H9 (cell line): ENCODE data around the gene DCAF6. TPM values are rescaled to one million over a fixed set of nuclear protein-coding genes. Genes with fewer than 3 reads are reported as not detected.

Experiments used
- DNase-seq: peaks from one replicate; pipeline ENCODE4 v3.0.0-alpha.2; 2017
- H2AFZ ChIP-seq: one replicate; pipeline ENCODE4 v1.6.1; 2013; ENCODE audit warnings: mild to moderate bottlenecking, low read length, control low read depth, moderate library complexity
- H2AK5ac ChIP-seq: 2 replicates; pipeline ENCODE4 v1.6.1; 2013; ENCODE audit warnings: low read length, control low read depth, mixed read lengths; ENCODE audit not compliant: insufficient read length
- H2BK120ac ChIP-seq: one replicate; pipeline ENCODE4 v1.6.1; 2013; ENCODE audit warnings: low read depth, mild to moderate bottlenecking, low read length, control low read depth, inconsistent platforms; ENCODE audit not compliant: poor library complexity, severe bottlenecking
- H2BK12ac ChIP-seq: 2 replicates; pipeline ENCODE4 v1.6.1; 2013; ENCODE audit warnings: low read length, control low read depth, mixed read lengths, low read depth; ENCODE audit not compliant: insufficient read length
- H2BK15ac ChIP-seq: 2 replicates; pipeline ENCODE4 v1.6.1; 2013; ENCODE audit warnings: low read depth, low read length, control low read depth
- H2BK20ac ChIP-seq: one replicate; pipeline ENCODE4 v1.6.1; 2013; ENCODE audit warnings: low read depth, mild to moderate bottlenecking, low read length, control low read depth, inconsistent platforms; ENCODE audit not compliant: poor library complexity, severe bottlenecking
- H2BK5ac ChIP-seq: 2 replicates; pipeline ENCODE4 v1.6.1; 2013; ENCODE audit warnings: low read length, control low read depth, mixed read lengths; ENCODE audit not compliant: insufficient read length
- H3K14ac ChIP-seq: 2 replicates; pipeline ENCODE4 v1.6.1; 2013; ENCODE audit warnings: low read length, control low read depth; ENCODE audit not compliant: insufficient read depth
- H3K18ac ChIP-seq: 2 replicates; pipeline ENCODE4 v1.6.1; 2013; ENCODE audit warnings: low read depth, mild to moderate bottlenecking, mixed read lengths, low read length, control low read depth; ENCODE audit not compliant: insufficient read length
- H3K23ac ChIP-seq: 2 replicates; pipeline ENCODE4 v1.6.1; 2013; ENCODE audit warnings: low read length, control low read depth, mixed read lengths, low read depth; ENCODE audit not compliant: insufficient read length
- H3K23me2 ChIP-seq: 2 replicates; pipeline ENCODE4 v1.6.1; 2013; ENCODE audit warnings: low read depth, mild to moderate bottlenecking, mixed read lengths, low read length, control low read depth; ENCODE audit not compliant: insufficient read length, poor library complexity, severe bottlenecking
- H3K27ac ChIP-seq: 2 replicates; pipeline ENCODE4 v1.5.1; 2013; ENCODE audit warnings: low read length, control low read depth, mixed read lengths, low read depth; ENCODE audit not compliant: insufficient read length
- H3K27me3 ChIP-seq: 2 replicates; pipeline ENCODE4 v1.6.1; 2013; ENCODE audit warnings: low read length, control low read depth, inconsistent platforms; ENCODE audit not compliant: insufficient read depth
- H3K4ac ChIP-seq: 2 replicates; pipeline ENCODE4 v1.6.1; 2013; ENCODE audit warnings: low read depth, mild to moderate bottlenecking, control low read depth, inconsistent platforms, low read length, moderate library complexity
- H3K4me1 ChIP-seq: 2 replicates; pipeline ENCODE4 v1.6.1; 2013; ENCODE audit warnings: low read length, control low read depth, inconsistent platforms; ENCODE audit not compliant: insufficient read depth
- H3K4me2 ChIP-seq: 2 replicates; pipeline ENCODE4 v1.6.1; 2013; ENCODE audit warnings: low read length, control low read depth, mixed read lengths; ENCODE audit not compliant: insufficient read length, insufficient read depth
- H3K56ac ChIP-seq: 2 replicates; pipeline ENCODE4 v1.6.1; 2013; ENCODE audit warnings: low read depth, mild to moderate bottlenecking, mixed read lengths, low read length, control low read depth; ENCODE audit not compliant: insufficient read length
- H3K79me1 ChIP-seq: 2 replicates; pipeline ENCODE4 v1.6.1; 2013; ENCODE audit warnings: low read depth, mild to moderate bottlenecking, moderate library complexity, low read length, control low read depth, inconsistent platforms; ENCODE audit not compliant: insufficient read depth, poor library complexity, severe bottlenecking
- H3K79me2 ChIP-seq: 2 replicates; pipeline ENCODE4 v1.6.1; 2013; ENCODE audit warnings: low read length, control low read depth, inconsistent platforms; ENCODE audit not compliant: insufficient read depth
- H3K9ac ChIP-seq: 2 replicates; pipeline ENCODE4 v1.6.1; 2013; ENCODE audit warnings: low read length, control low read depth, mixed read lengths; ENCODE audit not compliant: insufficient read length; ENCODE audit errors: extremely low read depth
- H3K9me3 ChIP-seq: one replicate; pipeline ENCODE4 v1.6.1; 2013; ENCODE audit warnings: low read depth, low read length, inconsistent platforms; ENCODE audit not compliant: control insufficient read depth
- H3T11ph ChIP-seq: one replicate; pipeline ENCODE4 v1.6.1; 2013; ENCODE audit warnings: mild to moderate bottlenecking, low read length, control low read depth, inconsistent platforms
- H4K20me1 ChIP-seq: one replicate; pipeline ENCODE4 v1.6.1; 2013; ENCODE audit not compliant: control insufficient read depth, insufficient read length, insufficient read depth
- H4K5ac ChIP-seq: 2 replicates; pipeline ENCODE4 v1.6.1; 2013; ENCODE audit warnings: low read depth, mild to moderate bottlenecking, mixed read lengths, low read length, control low read depth; ENCODE audit not compliant: insufficient read length
- H4K8ac ChIP-seq: replicated peaks from 2 replicates; pipeline ENCODE4 v1.6.1; 2013; ENCODE audit warnings: low read length, control low read depth, mixed read lengths, low read depth; ENCODE audit not compliant: insufficient read length
- H4K91ac ChIP-seq: 2 replicates; pipeline ENCODE4 v1.6.1; 2013; ENCODE audit warnings: low read depth, mild to moderate bottlenecking, moderate library complexity, mixed read lengths, low read length, control low read depth; ENCODE audit not compliant: insufficient read length
- H3K27ac Mint-ChIP-seq, 3 experiments: 2 replicates in 2 of 3; 3 replicates in 1 of 3; pipeline ENCODE4 v1.8.0; 2020 to 2021; ENCODE audit warnings: mixed read lengths in 3 of 3, mild to moderate bottlenecking in 1 of 3, moderate library complexity in 1 of 3
- H3K27me3 Mint-ChIP-seq: 2 replicates; pipeline ENCODE4 v1.8.0; 2021; ENCODE audit warnings: low read depth, mild to moderate bottlenecking, moderate library complexity, mixed read lengths
- H3K36me3 Mint-ChIP-seq, 3 experiments: 2 replicates in 2 of 3; 3 replicates in 1 of 3; pipeline ENCODE4 v1.8.0; 2020 to 2021; ENCODE audit warnings: low read depth in 3 of 3, mixed read lengths in 3 of 3; ENCODE audit not compliant: insufficient read depth in 1 of 3
- H3K4me1 Mint-ChIP-seq, 2 experiments: 2 replicates each; pipeline ENCODE4 v1.8.0; 2020; ENCODE audit warnings: mixed read lengths in 2 of 2
- H3K4me3 Mint-ChIP-seq, 2 experiments: 2 replicates in 1 of 2; 3 replicates in 1 of 2; pipeline ENCODE4 v1.8.0; 2020 to 2021; ENCODE audit warnings: mild to moderate bottlenecking in 2 of 2, mixed read lengths in 2 of 2, moderate library complexity in 1 of 2
- H3K9me3 Mint-ChIP-seq, 2 experiments: 2 replicates in 1 of 2; 3 replicates in 1 of 2; pipeline ENCODE4 v1.8.0; 2020; ENCODE audit warnings: mild to moderate bottlenecking in 2 of 2, mixed read lengths in 2 of 2, moderate library complexity in 1 of 2
- WGBS: extraction: QIAGEN DNeasy Blood & Tissue Kit; methylation state at CpG from one replicate; pipeline ENCODE4 v1.1.7; 2013; ENCODE audit warnings: missing lambda C conversion rate, low lambda C conversion rate, mixed read lengths; ENCODE audit not compliant: insufficient read length; ENCODE audit errors: extremely low coverage; 5-methylcytosine and 5-hydroxymethylcytosine counted together
- total RNA-seq: library from RNA; stranded (reverse); gene quantifications from 2 replicates; pipeline ENCODE4 v1.2.1, GENCODE V29; 2021
- TF ChIP-seq, protein P1 (sequence below): fragments of 200-600 bp; sonication (generic); conservative IDR thresholded peaks from 3 replicates; pipeline ENCODE4 v1.8.0; 2021; ENCODE audit warnings: antibody characterized with exemption, mild to moderate bottlenecking

Gene DCAF6
- total RNA-seq, 1 experiment from 2014 or later: 16.0 TPM

DNA sequence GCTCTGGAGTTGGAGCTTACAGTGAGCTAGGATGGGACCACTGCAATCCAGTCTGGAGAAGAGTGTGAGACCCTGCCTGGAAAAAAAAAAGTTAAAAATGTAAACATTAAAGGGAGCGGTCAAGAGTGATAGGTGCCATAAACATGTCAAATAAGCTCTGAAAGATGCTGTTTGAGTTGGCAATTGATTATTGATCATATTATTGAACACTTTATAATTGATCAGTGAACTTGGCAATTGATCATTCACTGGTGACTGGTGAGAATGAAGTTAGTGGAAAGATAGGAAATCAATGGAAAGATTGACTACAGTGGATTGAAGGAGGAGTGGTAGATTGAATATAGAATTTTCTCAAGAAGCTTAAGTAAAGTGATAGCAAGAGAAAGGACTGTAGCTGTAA lies 64.7 kb downstream of the DCAF6 start:
- TF ChIP-seq, protein P1, sequence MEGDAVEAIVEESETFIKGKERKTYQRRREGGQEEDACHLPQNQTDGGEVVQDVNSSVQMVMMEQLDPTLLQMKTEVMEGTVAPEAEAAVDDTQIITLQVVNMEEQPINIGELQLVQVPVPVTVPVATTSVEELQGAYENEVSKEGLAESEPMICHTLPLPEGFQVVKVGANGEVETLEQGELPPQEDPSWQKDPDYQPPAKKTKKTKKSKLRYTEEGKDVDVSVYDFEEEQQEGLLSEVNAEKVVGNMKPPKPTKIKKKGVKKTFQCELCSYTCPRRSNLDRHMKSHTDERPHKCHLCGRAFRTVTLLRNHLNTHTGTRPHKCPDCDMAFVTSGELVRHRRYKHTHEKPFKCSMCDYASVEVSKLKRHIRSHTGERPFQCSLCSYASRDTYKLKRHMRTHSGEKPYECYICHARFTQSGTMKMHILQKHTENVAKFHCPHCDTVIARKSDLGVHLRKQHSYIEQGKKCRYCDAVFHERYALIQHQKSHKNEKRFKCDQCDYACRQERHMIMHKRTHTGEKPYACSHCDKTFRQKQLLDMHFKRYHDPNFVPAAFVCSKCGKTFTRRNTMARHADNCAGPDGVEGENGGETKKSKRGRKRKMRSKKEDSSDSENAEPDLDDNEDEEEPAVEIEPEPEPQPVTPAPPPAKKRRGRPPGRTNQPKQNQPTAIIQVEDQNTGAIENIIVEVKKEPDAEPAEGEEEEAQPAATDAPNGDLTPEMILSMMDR: no peak
- H3K9me3 ChIP-seq: no peaks in the 10 kb centered on the region
- H3K4ac ChIP-seq: no peak overlapping the region
- H4K20me1 ChIP-seq: no peaks in the 10 kb centered on the region
- H2BK12ac ChIP-seq: no peak overlapping the region
- peaks cover 2% of the 10 kb centered on the region; the same call in 1 of the 2 replicates for H3K4me1 ChIP-seq
- H3K27me3 ChIP-seq: no peaks in the 10 kb centered on the region
- no peak overlapping the region for H3K56ac ChIP-seq
- no peaks in the 10 kb centered on the region for H3K79me1 ChIP-seq
- no peak overlapping the region for H2AK5ac ChIP-seq
- H3K18ac ChIP-seq: no peak overlapping the region
- no peak overlapping the region for H4K91ac ChIP-seq
- no CpG with 5 or more reads among the region's 1 CpG for WGBS
- no peaks in the 10 kb centered on the region for H3K79me2 ChIP-seq
- Mint-ChIP-seq H3K4me1 (peaks cover 6 to 11% of the 10 kb centered on the region in 2 experiments), H3K27ac (peak overlapping the region in 1 of 3 experiments; percentile 0; a peak in 1 of 7 replicates), H3K36me3 (peaks cover 0 to 11% (median 8%) of the 10 kb centered on the region in 3 experiments; a peak in 4 of 7 replicates), H3K9me3 (no peaks in the 10 kb centered on the region), H3K27me3 (no peaks in the 10 kb centered on the region), H3K4me3 (no peak overlapping the region)
- H3T11ph ChIP-seq: no peak overlapping the region
- H4K5ac ChIP-seq: no peak overlapping the region
- H2BK15ac ChIP-seq: no peak overlapping the region
- H3K4me2 ChIP-seq: no peak overlapping the region
- no peak overlapping the region for H3K14ac ChIP-seq
- no peaks in the 10 kb centered on the region for H3K23me2 ChIP-seq
- no peak overlapping the region for H3K23ac ChIP-seq
- no peak overlapping the region for H4K8ac ChIP-seq
- no peak overlapping the region for H2BK120ac ChIP-seq
- no peak overlapping the region for H2BK5ac ChIP-seq
- H3K9ac ChIP-seq: no peak overlapping the region
- H2BK20ac ChIP-seq: no peak overlapping the region
- H2AFZ ChIP-seq: no peak overlapping the region
- H3K27ac ChIP-seq: no peak overlapping the region
- DNase-seq: no peak
